Kidney (tissue), 14 donors: Measurements from ENCODE around the gene L3MBTL3. TPM values are rescaled to one million over a fixed set of nuclear protein-coding genes. Genes with fewer than 3 reads are reported as not detected.

Experiments
- DNase-seq, 5 donors: peaks; one replicate each; pipeline ENCODE4 v3.0.0-alpha.2; 2013 to 2020
- FAIRE-seq: peaks from 2 replicates; lab custom pipeline; 2012; peaks lifted over from hg19 to GRCh38; lab: Jason Lieb, UNC
- H3K27ac ChIP-seq, 2 donors: one replicate each; pipeline ENCODE4 v1.7.0; 2013; ENCODE audit warnings: low read depth in 2 of 2, low read length in 2 of 2, inconsistent platforms in 1 of 2
- H3K27me3 ChIP-seq: one replicate; pipeline ENCODE4 v1.7.1; 2013; ENCODE audit warnings: low read length, inconsistent platforms; ENCODE audit not compliant: control insufficient read depth, insufficient read depth
- H3K36me3 ChIP-seq, 3 donors: one replicate each; pipeline versions ENCODE4 v1.7.0 to v1.7.1; 2013; ENCODE audit warnings: low read length in 3 of 3, control low read depth in 1 of 3, inconsistent platforms in 1 of 3; ENCODE audit not compliant: insufficient read depth in 3 of 3, control insufficient read depth in 2 of 3
- H3K4me1 ChIP-seq, 3 donors: one replicate each; pipeline versions ENCODE4 v1.7.0 to v1.7.1; 2013; ENCODE audit warnings: low read length in 3 of 3, inconsistent platforms in 1 of 3, low read depth in 1 of 3; ENCODE audit not compliant: control insufficient read depth in 2 of 3, insufficient read depth in 2 of 3
- H3K4me3 ChIP-seq, 3 donors: one replicate each; pipeline versions ENCODE4 v1.7.0 to v1.8.1; 2013; ENCODE audit warnings: low read length in 3 of 3, control low read depth in 1 of 3, inconsistent platforms in 1 of 3
- H3K9ac ChIP-seq, 3 donors: one replicate each; pipeline versions ENCODE4 v1.7.0 to v1.7.1; 2013; ENCODE audit warnings: low read length in 3 of 3, control low read depth in 1 of 3, inconsistent platforms in 1 of 3
- H3K9me3 ChIP-seq, 3 donors: one replicate each; pipeline versions ENCODE4 v1.7.0 to v1.7.1; 2013; ENCODE audit warnings: low read length in 3 of 3, control low read depth in 1 of 3, inconsistent platforms in 1 of 3; ENCODE audit not compliant: control insufficient read depth in 2 of 3, insufficient read depth in 1 of 3
- CTCF ChIP-seq: IDR thresholded peaks from 3 replicates; pipeline ENCODE4 v1.5.1; 2012; ENCODE audit warnings: mild to moderate bottlenecking, moderate library complexity, borderline replicate concordance; ENCODE audit not compliant: insufficient read depth; ENCODE audit errors: extremely low read depth
- intact Hi-C: fragments of 100-400 bp; cut with DNase I; formaldehyde crosslinking; loops from one replicate; pipeline ENCODE4 v1.11.1; 2022
- polyA plus RNA-seq: library from polyadenylated mRNA; stranded (reverse); fragments of 350-450 nt; fragmentation: Illumina TruSeq; extraction: RNeasy Lipid Tissue Mini Kit (QIAGEN cat#74804); gene quantifications from one replicate; pipeline ENCODE4 v1.2.3, GENCODE V29; 2014; ENCODE audit warnings: low read depth, low replicate concordance; ENCODE audit not compliant: insufficient read depth
- total RNA-seq: library from RNA; stranded (reverse); fragmentation: NEBNext Ultra II Directional; extraction: Animal tissue kit (Norgen Biotek cat#: 25700); gene quantifications from one replicate; pipeline ENCODE4 v1.2.1, GENCODE V29; 2021
- donor health status: control.
- donor health status: control.
- donor health status: control.
- donor health status: control.
- donor health status: control.
- donor health status: DM: yes; HTN: yes; CAD: no.
- donor health status: Normal renal cell carcinoma (clear cell type).

Gene L3MBTL3
- total and polyA plus RNA-seq, 2 donors from 2014 or later: 4.3 to 13.0 TPM

GRCh38 chr6:130105996-130106704 lies 87.8 kb downstream of the L3MBTL3 start:
- no peak overlapping the region for H3K27ac ChIP-seq
- H3K4me3 ChIP-seq: no peak overlapping the region
- no peaks in the 10 kb centered on the region for H3K4me1 ChIP-seq
- DNase-seq (no peak), FAIRE-seq (no peak)
- no peak overlapping the region for H3K9ac ChIP-seq
- intact Hi-C loops: no loop called here
- H3K36me3 ChIP-seq: no peaks in the 10 kb centered on the region
- H3K9me3 ChIP-seq: no peaks in the 10 kb centered on the region
- no peak for TF ChIP-seq CTCF
- no peaks in the 10 kb centered on the region for H3K27me3 ChIP-seq

DNA sequence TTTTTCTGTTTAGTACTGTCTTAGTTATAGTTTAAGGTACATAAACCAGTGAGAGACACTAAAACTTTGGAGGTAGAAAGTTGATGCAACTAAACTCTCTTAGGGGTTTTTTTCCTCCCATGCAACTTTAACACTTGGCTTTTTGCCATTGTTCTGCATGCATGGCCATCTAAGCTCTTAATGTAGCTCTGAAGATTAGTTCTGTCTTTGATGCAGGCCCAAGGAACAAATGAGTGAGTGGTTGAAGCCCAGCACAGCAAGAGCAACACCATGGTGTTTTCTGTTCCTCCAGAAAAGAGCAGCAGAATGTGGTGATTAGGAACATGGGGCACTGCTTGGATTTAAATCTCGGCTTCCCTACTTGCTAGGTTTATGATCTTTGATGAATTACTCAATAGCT lies 89.3 kb downstream of the L3MBTL3 start:
- TF ChIP-seq CTCF: no peak
- Histone ChIP-seq H3K9ac (no peak overlapping the region), H3K4me1 (no peaks in the 10 kb centered on the region), H3K27ac (no peak overlapping the region), H3K27me3 (no peaks in the 10 kb centered on the region), H3K4me3 (no peak overlapping the region), H3K9me3 (no peaks in the 10 kb centered on the region), H3K36me3 (no peaks in the 10 kb centered on the region)
- FAIRE-seq (no peak), DNase-seq (no peak)
- intact Hi-C loops: no loop called here

DNA sequence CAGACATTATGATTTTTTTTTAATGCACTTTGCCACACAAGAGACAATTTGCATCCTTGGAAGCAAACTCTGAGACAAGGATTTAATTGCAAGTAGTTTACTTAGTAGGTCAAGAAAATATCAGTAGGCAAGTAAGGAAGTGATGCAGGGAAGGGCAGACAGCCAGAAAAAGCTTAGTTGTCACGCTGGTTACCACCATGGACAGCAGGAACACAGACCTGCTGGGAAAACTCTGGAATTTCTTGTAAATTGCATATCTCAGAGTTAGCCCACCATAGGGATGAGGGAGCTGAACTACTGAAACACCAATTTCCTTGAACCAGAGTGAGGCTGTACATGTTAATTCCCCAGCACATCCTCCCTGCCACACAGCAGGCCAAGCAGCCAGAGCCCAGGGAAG lies 92.7 kb downstream of the L3MBTL3 start:
- Histone ChIP-seq H3K4me1 (no peaks in the 10 kb centered on the region), H3K4me3 (no peak overlapping the region), H3K27ac (no peak overlapping the region), H3K27me3 (no peaks in the 10 kb centered on the region), H3K9ac (no peak overlapping the region), H3K9me3 (no peaks in the 10 kb centered on the region), H3K36me3 (no peaks in the 10 kb centered on the region)
- TF ChIP-seq CTCF: no peak
- FAIRE-seq (no peak), DNase-seq (no peak)
- intact Hi-C loops: no loop called here
